Adrenal gland (tissue), 5 donors: ENCODE results near the gene ZIC1.

Experiments used
- POLR2A ChIP-seq, 2 donors: fragments of 450-650 bp; IDR thresholded peaks; one replicate each; pipeline ENCODE4 v1.6.1; 2017; ENCODE audit warnings: antibody characterized with exemption in 2 of 2, mild to moderate bottlenecking in 2 of 2, moderate library complexity in 1 of 2
- TF ChIP-seq, protein P1 (sequence below), 6 experiments: fragments of 450-650 bp in 4 of 6; fragments of 200-600 bp in 2 of 6; sonication (generic) in 1 of 6; IDR thresholded peaks; 1 replicate in 5 of 6; 2 replicates in 1 of 6; pipeline versions ENCODE4 v1.5.1 to v1.8.0; 2016 to 2021; ENCODE audit warnings: antibody characterized with exemption in 6 of 6, mild to moderate bottlenecking in 2 of 6, moderate library complexity in 1 of 6
- donor health status: DM: no; HTN: no; CAD: no.

DNA sequence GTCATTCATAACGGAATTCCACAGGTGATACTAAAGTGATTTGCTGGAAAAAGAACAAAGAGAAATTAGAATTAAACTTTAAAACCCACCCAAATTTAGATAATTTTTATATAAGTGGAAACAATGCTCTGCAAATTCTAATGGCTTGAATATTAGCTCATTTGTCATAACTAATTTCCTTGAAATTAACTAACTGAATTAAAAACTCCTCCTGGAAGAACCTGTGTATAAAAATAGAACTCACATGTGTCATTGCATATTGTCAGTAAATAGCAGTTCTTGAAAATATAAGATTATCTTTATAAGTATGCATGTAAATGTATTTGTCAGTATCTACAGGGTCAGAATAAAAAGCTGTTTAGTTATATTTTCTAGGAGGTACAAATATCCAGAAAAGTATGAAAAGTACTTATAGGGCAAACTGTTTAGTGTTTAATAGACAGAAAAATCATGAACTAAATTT is 16.3 kb downstream of the ZIC1 start:
- TF ChIP-seq, protein P1, sequence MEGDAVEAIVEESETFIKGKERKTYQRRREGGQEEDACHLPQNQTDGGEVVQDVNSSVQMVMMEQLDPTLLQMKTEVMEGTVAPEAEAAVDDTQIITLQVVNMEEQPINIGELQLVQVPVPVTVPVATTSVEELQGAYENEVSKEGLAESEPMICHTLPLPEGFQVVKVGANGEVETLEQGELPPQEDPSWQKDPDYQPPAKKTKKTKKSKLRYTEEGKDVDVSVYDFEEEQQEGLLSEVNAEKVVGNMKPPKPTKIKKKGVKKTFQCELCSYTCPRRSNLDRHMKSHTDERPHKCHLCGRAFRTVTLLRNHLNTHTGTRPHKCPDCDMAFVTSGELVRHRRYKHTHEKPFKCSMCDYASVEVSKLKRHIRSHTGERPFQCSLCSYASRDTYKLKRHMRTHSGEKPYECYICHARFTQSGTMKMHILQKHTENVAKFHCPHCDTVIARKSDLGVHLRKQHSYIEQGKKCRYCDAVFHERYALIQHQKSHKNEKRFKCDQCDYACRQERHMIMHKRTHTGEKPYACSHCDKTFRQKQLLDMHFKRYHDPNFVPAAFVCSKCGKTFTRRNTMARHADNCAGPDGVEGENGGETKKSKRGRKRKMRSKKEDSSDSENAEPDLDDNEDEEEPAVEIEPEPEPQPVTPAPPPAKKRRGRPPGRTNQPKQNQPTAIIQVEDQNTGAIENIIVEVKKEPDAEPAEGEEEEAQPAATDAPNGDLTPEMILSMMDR (IDR thresholded peaks at IDR 0.05): no peak
- TF ChIP-seq POLR2A (IDR thresholded peaks at IDR 0.05): no peak
